Activated naive CD8-positive, alpha-beta T cell treated with anti-CD3 and anti-CD28 coated beads, Interleukin-2, amount 10 ng/mL, durations not matched to agents 7 days and 5 days (primary cell): ENCODE results near the gene MGMT. TPM values are rescaled to one million over a fixed set of nuclear protein-coding genes. Genes with fewer than 3 reads are reported as not detected.

Experiments
- ATAC-seq: fragments of 150-1000 bp; cut with Tn5 transposase; one replicate; pipeline ENCODE4 v1.10.0; 2021; ENCODE audit warnings: low read depth, moderate library complexity
- POLR2A ChIA-PET: fragments of 350-600 bp; sonication (Branson Sonifier 250); formaldehyde crosslinking; loops from one replicate; lab custom pipeline; 2021; ENCODE audit warnings: antibody characterized with exemption; lab: Charles Lee
- DNase-seq: peaks from one replicate; pipeline ENCODE4 v3.0.0; 2021
- H3K27ac Mint-ChIP-seq: one replicate; pipeline ENCODE4 v1.8.0; 2022; ENCODE audit warnings: mild to moderate bottlenecking, mixed read lengths
- H3K27me3 Mint-ChIP-seq: one replicate; pipeline ENCODE4 v1.8.0; 2022; ENCODE audit warnings: mild to moderate bottlenecking, moderate library complexity, mixed read lengths
- H3K36me3 Mint-ChIP-seq: one replicate; pipeline ENCODE4 v1.8.0; 2021; ENCODE audit warnings: mild to moderate bottlenecking, mixed read lengths
- H3K4me1 Mint-ChIP-seq: one replicate; pipeline ENCODE4 v1.8.0; 2021; ENCODE audit warnings: mixed read lengths
- H3K4me3 Mint-ChIP-seq: one replicate; pipeline ENCODE4 v1.8.0; 2022; ENCODE audit warnings: mild to moderate bottlenecking, moderate library complexity, mixed read lengths
- H3K9me3 Mint-ChIP-seq: one replicate; pipeline ENCODE4 v1.8.0; 2021; ENCODE audit warnings: mixed read lengths
- total RNA-seq, 2 experiments: library from RNA; stranded (reverse); gene quantifications; one replicate each; pipeline ENCODE4 v1.2.3, GENCODE V29; 2021

The MGMT gene
- total RNA-seq, 2 experiments from 2014 or later, result 24.0 to 24.7 TPM

DNA sequence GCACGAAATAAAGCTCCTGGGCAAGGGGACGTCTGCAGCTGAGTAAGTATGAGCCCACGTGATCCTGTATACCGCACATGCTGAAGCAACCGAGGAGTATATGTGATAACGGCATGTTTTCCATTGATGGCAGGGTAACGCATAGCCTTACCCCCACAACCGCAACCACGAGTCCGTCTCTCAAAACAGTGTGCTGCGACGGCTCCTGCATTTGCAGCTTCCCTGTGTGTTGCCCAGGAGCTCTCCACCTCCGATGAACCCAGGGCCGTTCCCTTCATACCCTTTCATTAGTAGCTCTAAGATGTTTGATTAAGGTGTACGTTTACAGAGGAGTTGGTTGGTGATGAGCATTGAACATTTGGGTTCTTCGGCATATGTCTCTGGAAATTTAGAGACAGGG, 69.3 kb downstream of the MGMT start:
- Mint-ChIP-seq H3K4me1 (peaks cover 4% of the 10 kb centered on the region), H3K9me3 (peaks cover 4% of the 10 kb centered on the region), H3K27ac (no peak overlapping the region), H3K27me3 (no peaks in the 10 kb centered on the region), H3K36me3 (peaks cover 16% of the 10 kb centered on the region), H3K4me3 (no peak overlapping the region)
- no peak for DNase-seq
- POLR2A ChIA-PET, result no interaction called here
- ATAC-seq, result no peak

DNA sequence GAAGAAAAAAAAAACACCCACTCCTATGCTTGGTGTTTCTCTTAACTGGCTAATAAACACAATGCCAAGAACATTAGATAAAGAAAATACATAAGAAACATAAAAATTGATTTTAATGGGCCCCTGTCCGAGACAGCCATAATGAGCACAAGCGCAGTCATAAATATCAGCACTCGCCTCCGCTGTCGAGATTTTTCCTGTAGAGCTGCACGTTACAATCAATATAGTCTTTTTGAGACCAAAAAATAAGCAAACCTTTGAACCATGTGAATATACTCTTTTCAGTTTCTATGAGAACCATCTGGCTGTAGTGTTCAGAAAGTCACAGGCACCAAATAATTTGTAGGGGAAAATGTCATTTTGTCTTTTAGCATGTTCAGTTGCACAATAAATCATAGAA, 70.1 kb downstream of the MGMT start:
- peaks cover 4% of the 10 kb centered on the region for H3K9me3 Mint-ChIP-seq
- H3K4me1 Mint-ChIP-seq, result peaks cover 4% of the 10 kb centered on the region
- peaks cover 16% of the 10 kb centered on the region for H3K36me3 Mint-ChIP-seq
- POLR2A ChIA-PET, result no interaction called here
- no peaks in the 10 kb centered on the region for H3K27me3 Mint-ChIP-seq
- ATAC-seq (no peak), DNase-seq (no peak)
- no peak overlapping the region for H3K4me3 Mint-ChIP-seq
- no peak overlapping the region for H3K27ac Mint-ChIP-seq

DNA sequence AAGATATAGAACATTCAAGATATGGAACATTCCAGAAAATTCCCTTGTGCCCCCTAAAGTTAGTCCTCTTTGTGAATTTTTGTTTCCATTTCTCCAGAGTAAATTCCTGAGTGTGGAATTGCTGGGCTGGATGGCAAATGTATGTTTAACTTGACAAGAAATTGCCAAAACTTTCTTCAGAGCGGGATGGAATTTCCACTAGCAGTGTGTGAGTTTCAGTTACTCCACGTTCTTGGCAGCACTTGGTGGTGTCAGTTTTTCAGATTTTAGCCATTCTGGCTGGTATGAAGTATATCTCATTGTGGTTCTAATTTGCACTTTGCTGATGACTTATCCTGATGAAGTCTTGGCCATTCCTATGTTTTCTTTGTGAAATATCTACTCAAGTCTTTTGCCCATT, 71.2 kb downstream of the MGMT start:
- Mint-ChIP-seq H3K4me3 (no peak overlapping the region), H3K27me3 (no peaks in the 10 kb centered on the region), H3K4me1 (no peaks in the 10 kb centered on the region), H3K9me3 (peaks cover 4% of the 10 kb centered on the region), H3K36me3 (peaks cover 16% of the 10 kb centered on the region), H3K27ac (no peak overlapping the region)
- DNase-seq (no peak), ATAC-seq (no peak)
- POLR2A ChIA-PET, result no interaction called here

DNA sequence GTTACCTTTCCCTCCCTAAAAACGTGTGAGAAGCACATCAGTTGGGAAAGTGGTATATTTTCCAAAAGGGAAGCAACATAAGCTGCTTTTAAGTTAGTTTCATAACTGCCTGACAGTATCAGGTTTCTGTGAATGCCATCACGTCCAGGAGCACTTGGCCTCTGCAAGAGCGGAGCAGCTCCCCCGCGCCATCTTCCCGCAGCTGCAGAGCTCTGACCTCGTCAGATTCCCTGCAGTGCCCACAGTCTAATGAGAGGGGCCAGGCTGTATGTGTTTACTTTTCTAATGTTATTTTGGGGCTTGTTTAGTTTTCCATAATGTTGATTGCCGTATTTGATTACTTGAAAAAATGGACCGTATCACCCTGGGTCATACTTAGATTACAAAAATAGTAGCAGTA, 74.2 kb downstream of the MGMT start:
- no peak for ATAC-seq
- H3K9me3 Mint-ChIP-seq, result peaks cover 1% of the 10 kb centered on the region
- peaks cover 18% of the 10 kb centered on the region for H3K36me3 Mint-ChIP-seq
- no peak overlapping the region for H3K27ac Mint-ChIP-seq
- no peak for DNase-seq
- H3K4me1 Mint-ChIP-seq, result no peaks in the 10 kb centered on the region
- H3K27me3 Mint-ChIP-seq, result no peaks in the 10 kb centered on the region
- POLR2A ChIA-PET, result no interaction called here
- H3K4me3 Mint-ChIP-seq, result no peak overlapping the region

DNA sequence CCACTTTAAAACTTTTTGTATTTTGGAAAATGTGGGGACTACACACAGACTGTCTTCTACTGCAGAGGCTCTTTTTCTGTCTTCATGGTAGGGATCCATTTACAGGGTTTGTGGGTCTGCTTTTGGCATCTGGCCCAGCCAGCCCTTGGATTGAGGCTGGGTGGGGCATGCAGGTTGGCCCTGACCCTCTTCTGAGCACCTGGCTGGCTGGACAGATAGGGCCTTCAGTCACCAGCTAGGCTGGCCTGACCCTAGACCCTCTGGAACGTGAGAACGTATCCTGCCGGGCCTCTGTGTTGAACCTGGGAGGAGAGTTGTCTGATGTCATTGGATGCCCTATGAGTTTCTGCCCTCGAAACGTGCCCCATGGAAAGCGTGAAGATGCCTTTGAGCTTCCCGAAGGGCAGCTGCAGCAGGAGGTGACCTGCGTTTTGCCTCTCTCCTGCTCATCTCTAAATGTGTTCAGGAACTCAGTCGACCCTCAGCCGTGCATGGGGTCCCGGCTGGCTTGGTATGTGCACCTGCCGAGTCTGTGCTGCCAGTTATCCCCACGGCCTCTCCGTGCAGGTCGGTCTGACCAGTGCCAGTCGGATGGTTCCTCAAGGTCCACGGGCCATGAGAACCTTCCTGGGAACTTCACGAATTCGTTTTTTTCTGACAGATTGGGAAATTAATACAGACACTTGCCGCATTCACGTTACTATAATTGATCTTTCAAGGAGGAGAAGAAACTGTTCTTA, 74.9 kb downstream of the MGMT start:
- peaks cover 18% of the 10 kb centered on the region for H3K36me3 Mint-ChIP-seq
- no peaks in the 10 kb centered on the region for H3K4me1 Mint-ChIP-seq
- no peak overlapping the region for H3K4me3 Mint-ChIP-seq
- H3K9me3 Mint-ChIP-seq, result peaks cover 1% of the 10 kb centered on the region
- DNase-seq (no peak), ATAC-seq (no peak)
- POLR2A ChIA-PET, result no interaction called here
- H3K27me3 Mint-ChIP-seq, result no peaks in the 10 kb centered on the region
- H3K27ac Mint-ChIP-seq, result no peak overlapping the region

DNA sequence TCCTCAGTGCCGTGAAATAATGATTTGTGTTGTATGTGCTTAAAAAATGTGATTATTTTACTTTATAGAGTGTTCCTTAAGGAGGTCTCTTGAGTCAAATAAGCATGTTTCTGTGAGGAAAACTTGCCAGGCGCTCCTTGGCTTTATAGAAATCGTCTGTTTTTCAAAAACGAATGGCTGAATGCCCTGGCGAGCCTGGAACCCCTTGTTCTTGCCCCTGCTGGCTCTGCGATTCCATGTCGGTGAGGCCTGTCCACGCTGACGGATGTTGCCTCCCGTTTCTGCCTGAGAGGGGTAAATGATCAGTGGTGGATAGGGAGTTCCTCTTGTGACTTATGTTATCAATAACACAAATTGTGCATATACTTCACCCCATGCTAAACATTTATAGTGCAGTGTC, 75.5 kb downstream of the MGMT start:
- ATAC-seq, result no peak
- Mint-ChIP-seq H3K27ac (no peak overlapping the region), H3K36me3 (peaks cover 15% of the 10 kb centered on the region), H3K4me1 (no peaks in the 10 kb centered on the region), H3K4me3 (no peak overlapping the region), H3K9me3 (peaks cover 1% of the 10 kb centered on the region), H3K27me3 (no peaks in the 10 kb centered on the region)
- POLR2A ChIA-PET, result no interaction called here
- DNase-seq, result no peak

DNA sequence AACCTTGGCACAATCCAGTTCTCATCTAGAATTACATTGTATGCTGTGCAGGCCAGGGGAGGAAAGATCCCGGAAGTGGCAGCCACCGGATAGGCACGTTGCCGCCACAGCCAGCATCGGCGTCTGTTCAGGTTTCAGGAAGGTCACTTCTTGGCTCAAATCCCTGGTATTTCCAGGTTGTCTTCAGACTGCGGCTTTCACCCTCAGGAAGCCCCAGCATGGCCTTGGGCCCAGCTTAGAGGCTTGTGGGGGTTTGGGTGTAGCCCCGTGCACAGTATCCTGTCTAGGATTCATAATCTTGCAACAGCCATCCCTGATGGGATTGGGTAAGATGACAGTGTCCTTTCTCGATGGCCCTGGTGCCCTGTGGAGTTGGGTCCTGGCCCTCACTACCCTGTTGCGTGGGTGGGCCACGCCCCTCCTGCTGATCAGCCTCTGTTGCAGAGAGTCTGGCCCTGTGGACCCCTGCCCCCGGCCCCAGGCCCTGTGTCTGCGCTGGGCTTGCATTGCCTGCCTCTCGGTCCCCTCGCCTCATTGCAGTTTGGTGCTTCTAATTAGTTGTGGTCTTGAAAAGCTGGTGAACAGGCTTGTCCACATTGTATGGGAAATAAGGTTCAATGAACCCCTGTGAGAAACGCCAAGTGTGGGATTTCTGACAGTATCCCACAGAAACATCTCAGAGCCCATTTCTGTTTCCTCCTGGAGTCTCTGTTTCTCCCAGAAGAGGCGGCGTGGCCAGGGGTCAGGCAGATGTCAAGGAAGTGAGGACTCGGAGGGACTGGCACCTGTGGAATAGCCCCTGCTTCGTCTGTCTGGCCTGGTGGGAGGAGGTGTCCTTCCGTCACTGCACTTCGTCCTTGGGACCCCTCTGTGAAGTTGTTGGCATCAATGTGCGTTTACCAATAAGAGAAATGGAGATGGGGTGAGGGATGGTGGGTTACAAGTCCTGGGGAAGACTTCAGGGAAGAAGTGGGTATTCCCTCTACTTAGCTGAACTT, 77.5 kb downstream of the MGMT start:
- Mint-ChIP-seq H3K36me3 (peaks cover 4% of the 10 kb centered on the region), H3K4me1 (no peaks in the 10 kb centered on the region), H3K4me3 (no peak overlapping the region), H3K27me3 (no peaks in the 10 kb centered on the region), H3K9me3 (peaks cover 1% of the 10 kb centered on the region), H3K27ac (no peak overlapping the region)
- DNase-seq (no peak), ATAC-seq (no peak)
- POLR2A ChIA-PET, result no interaction called here

DNA sequence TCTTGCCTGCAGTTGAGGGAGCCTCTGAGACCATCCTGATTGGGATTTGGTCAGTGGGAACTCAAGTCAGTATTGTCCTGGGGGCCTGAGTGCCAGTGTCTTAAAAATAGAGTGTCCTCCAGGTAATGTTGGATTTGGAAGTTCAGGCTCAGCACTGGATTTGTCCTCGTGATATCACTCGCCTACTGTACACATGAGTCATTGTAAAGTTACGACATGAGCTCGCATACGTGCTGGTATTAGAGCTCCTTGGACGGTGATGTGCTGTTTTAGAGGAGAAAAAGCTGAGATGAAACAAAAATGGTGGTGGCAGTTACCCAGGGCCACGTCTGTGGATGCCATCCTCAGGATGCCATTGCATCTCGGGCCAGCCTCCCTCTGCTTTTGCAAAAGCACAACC, 78.2 kb downstream of the MGMT start:
- POLR2A ChIA-PET, result no interaction called here
- H3K27me3 Mint-ChIP-seq, result no peaks in the 10 kb centered on the region
- no peak overlapping the region for H3K27ac Mint-ChIP-seq
- H3K4me3 Mint-ChIP-seq, result no peak overlapping the region
- ATAC-seq, result no peak
- H3K36me3 Mint-ChIP-seq, result peaks cover 4% of the 10 kb centered on the region
- no peaks in the 10 kb centered on the region for H3K4me1 Mint-ChIP-seq
- peaks cover under 1% of the 10 kb centered on the region for H3K9me3 Mint-ChIP-seq
- DNase-seq, result no peak

DNA sequence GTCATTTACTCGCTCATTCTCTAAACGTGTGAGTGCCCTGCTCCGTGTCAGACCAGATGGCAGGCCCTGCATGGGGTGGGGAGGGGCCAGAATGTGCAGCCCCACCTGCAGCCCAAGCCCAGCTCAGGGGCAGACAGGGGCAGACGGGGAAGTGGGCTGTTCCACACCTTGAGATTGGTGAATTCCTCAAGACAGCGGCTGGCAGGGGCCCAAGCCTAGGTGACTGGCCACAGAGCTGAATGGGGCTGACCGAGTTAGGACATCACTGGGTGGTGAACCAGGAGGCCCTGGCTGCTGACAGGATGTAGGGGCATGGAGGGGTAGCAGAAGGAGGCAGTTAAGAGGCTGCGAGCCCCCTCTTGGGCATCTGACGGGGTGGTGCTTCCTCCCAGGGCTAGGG, 79.1 kb downstream of the MGMT start:
- Mint-ChIP-seq H3K27ac (no peak overlapping the region), H3K9me3 (no peaks in the 10 kb centered on the region), H3K4me1 (no peaks in the 10 kb centered on the region), H3K36me3 (peaks cover 4% of the 10 kb centered on the region), H3K4me3 (no peak overlapping the region), H3K27me3 (no peaks in the 10 kb centered on the region)
- POLR2A ChIA-PET, result no interaction called here
- DNase-seq (no peak), ATAC-seq (no peak)

DNA sequence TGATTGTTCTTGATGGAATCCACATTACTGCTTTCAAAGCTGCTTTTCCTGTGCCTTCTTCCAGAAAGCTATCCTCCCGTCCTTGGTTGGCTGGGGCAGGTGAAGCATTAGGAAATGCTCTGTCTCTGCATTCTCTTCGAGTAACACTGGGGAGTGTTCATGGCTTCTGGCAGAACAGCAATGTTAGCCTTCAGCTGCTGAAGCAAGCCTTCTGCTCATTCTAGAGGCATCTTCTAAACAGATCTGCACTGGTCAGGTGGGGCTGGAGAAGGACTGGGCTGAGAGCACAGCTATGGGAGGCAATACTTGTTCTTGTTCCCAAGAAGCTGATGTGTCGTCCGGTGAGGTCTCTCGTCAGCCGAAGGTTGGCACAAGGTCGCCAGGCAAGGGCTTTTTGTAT, 80.6 kb downstream of the MGMT start:
- Mint-ChIP-seq H3K27me3 (no peaks in the 10 kb centered on the region), H3K4me1 (no peaks in the 10 kb centered on the region), H3K27ac (no peak overlapping the region), H3K9me3 (no peaks in the 10 kb centered on the region), H3K4me3 (no peak overlapping the region), H3K36me3 (peaks cover 2% of the 10 kb centered on the region)
- DNase-seq (no peak), ATAC-seq (no peak)
- POLR2A ChIA-PET, result no interaction called here

DNA sequence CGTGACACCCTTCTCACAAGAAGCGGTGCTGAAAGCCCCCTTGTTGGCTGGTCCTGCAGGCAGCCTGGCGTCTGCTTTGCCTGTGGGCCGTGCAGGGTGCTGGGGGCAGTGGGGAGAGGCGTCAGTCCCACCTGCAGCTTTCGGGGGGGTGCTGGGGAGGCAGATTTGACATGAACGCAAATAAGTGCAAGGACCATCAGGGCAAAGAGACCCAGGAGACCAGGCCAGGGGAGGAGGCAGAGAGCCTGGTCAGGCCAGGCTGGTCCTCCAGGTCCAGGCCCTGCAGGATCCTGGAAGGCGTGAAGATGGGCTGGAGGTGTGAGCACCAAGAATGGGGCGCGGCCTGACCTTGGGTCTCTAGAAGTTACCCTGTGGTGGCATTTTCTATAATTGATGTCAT, 81.6 kb downstream of the MGMT start:
- no peaks in the 10 kb centered on the region for H3K4me1 Mint-ChIP-seq
- H3K9me3 Mint-ChIP-seq, result no peaks in the 10 kb centered on the region
- H3K27ac Mint-ChIP-seq, result no peak overlapping the region
- peaks cover 2% of the 10 kb centered on the region for H3K36me3 Mint-ChIP-seq
- no peaks in the 10 kb centered on the region for H3K27me3 Mint-ChIP-seq
- POLR2A ChIA-PET, result no interaction called here
- DNase-seq (no peak), ATAC-seq (no peak)
- no peak overlapping the region for H3K4me3 Mint-ChIP-seq

DNA sequence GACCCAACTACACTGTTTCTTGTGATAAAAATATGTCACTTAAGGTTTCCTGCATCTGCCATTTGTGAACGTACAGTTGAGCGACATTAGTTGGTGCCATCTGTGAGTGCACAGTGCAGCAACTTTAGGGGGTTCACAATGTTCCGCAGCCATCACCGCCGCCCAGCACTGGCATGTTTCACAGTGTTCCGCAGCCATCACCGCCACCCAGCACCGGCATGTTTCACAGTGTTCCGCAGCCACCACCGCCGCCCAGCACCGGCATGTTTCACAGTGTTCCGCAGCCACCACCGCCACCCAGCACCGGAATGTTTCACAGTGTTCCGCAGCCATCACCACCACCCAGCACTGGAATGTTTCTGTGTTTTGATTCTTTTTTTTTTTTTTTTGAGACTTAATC, 83.0 kb downstream of the MGMT start:
- no peak overlapping the region for H3K27ac Mint-ChIP-seq
- H3K27me3 Mint-ChIP-seq, result no peaks in the 10 kb centered on the region
- peaks cover 1% of the 10 kb centered on the region for H3K36me3 Mint-ChIP-seq
- no peak for ATAC-seq
- H3K9me3 Mint-ChIP-seq, result no peaks in the 10 kb centered on the region
- no peaks in the 10 kb centered on the region for H3K4me1 Mint-ChIP-seq
- no peak for DNase-seq
- no peak overlapping the region for H3K4me3 Mint-ChIP-seq
- POLR2A ChIA-PET, result no interaction called here

DNA sequence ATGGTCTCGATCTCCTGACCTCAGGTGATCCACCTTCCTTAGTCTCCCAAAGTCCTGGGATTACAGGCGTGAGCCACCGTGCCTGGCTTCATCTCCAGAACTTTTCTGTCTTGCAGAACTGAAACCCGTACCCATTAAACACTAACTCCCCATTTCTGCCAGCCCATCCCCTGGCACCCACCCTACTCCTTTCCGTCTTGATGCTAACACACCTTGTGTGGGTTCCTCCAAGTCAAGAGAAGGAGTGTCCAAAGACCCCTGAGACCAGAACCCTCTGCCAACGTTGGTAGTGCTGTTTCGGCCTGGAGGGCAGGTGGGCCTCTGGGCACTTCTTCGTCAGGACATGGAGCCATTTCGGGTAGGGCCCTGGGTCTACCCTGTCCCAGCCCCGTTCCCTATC, 83.6 kb downstream of the MGMT start:
- no peak for ATAC-seq
- no peaks in the 10 kb centered on the region for H3K4me1 Mint-ChIP-seq
- POLR2A ChIA-PET, result no interaction called here

DNA sequence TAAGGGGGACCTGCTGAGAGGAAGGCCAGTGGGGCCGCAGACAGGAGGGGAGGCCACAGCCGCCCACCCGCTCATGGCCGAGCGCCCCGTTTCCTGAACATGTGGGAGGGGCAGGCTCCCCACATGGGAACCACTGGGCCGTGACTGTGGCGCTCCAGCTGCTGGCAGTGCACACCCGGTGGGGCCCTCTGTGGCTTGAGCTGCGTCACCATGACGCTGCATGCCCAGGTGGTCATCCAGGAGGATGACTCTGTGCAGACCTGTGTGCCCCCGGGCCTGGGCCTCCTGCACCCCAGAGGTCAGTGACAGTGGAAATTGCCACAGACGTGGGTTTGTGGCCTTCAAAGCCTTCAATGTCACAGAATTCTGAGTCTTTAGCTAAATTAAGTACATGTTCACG, 85.1 kb downstream of the MGMT start:
- H3K4me1 Mint-ChIP-seq, result no peaks in the 10 kb centered on the region
- no peak overlapping the region for H3K4me3 Mint-ChIP-seq
- no peaks in the 10 kb centered on the region for H3K27me3 Mint-ChIP-seq
- no peak for ATAC-seq
- H3K9me3 Mint-ChIP-seq, result no peaks in the 10 kb centered on the region
- POLR2A ChIA-PET, result no interaction called here
- peaks cover 3% of the 10 kb centered on the region for H3K36me3 Mint-ChIP-seq
- H3K27ac Mint-ChIP-seq, result no peak overlapping the region
- no peak for DNase-seq

More for the DNA sequence above, 83.6 kb downstream of the MGMT start:
- peaks cover 1% of the 10 kb centered on the region for H3K36me3 Mint-ChIP-seq
- no peak overlapping the region for H3K27ac Mint-ChIP-seq
- no peaks in the 10 kb centered on the region for H3K9me3 Mint-ChIP-seq
- no peak for DNase-seq
- no peak overlapping the region for H3K4me3 Mint-ChIP-seq
- H3K27me3 Mint-ChIP-seq, result no peaks in the 10 kb centered on the region
